VCaP (cell line): ENCODE results near the gene RNF157.

Experiments used
- H3K27ac ChIP-seq: fragments of 450-650 bp; 2 replicates; pipeline ENCODE4 v1.5.1; 2017
- CTCF ChIP-seq: fragments of 450-650 bp; conservative IDR thresholded peaks from 2 replicates; pipeline ENCODE4 v1.5.1; 2017; ENCODE audit warnings: mild to moderate bottlenecking, moderate library complexity

Gene RNF157

GRCh38 chr17:76146053-76146851 lies 94.0 kb downstream of the RNF157 start:
- no peak overlapping the region for H3K27ac ChIP-seq
- TF ChIP-seq CTCF = no peak

GRCh38 chr17:76145231-76146052 lies 94.9 kb downstream of the RNF157 start:
- H3K27ac ChIP-seq = no peak overlapping the region
- no peak for TF ChIP-seq CTCF

GRCh38 chr17:76142585-76143041 lies 97.7 kb downstream of the RNF157 start:
- no peak overlapping the region for H3K27ac ChIP-seq
- no peak for TF ChIP-seq CTCF

GRCh38 chr17:76142039-76142584 lies 98.2 kb downstream of the RNF157 start:
- H3K27ac ChIP-seq = peak overlapping the region; percentile 45; the same call in 1 of the 2 replicates
- no peak for TF ChIP-seq CTCF

- peak within 1 kb of the TSS; percentile 45; the same call in 1 of the 2 replicates for H3K27ac ChIP-seq
- no peak for TF ChIP-seq CTCF
These were observed 98.9 kb downstream of the RNF157 start, which contains the start of gene FOXJ1 for GRCh38 chr17:76141212-76142038. Gene FOXJ1 (minus strand): TSS chr17:76141245. CDS start chr17:76140395, 850 bp downstream.

GRCh38 chr17:76140661-76141211 lies 99.6 kb downstream of the RNF157 start:
- no peak overlapping the region for H3K27ac ChIP-seq
- no peak for TF ChIP-seq CTCF
